Measurements from ENCODE around the gene CREB3L1. TPM values are rescaled to one million over a fixed set of nuclear protein-coding genes. Genes with fewer than 3 reads are reported as not detected.

Gene CREB3L1
- total and polyA plus RNA-seq, 8 donors = 26.3 to 129 (median 49.0) TPM

GRCh38 chr11:46364056-46364455 is 86.6 kb downstream of the CREB3L1 start:
- FAIRE-seq (no peak), ATAC-seq (no peak), DNase-seq (peak in 1 of 6 donors; percentile 20)
- H3K9me3 ChIP-seq = no peaks in the 10 kb centered on the region
- intact Hi-C loops (cut with DNase I) = no loop called here
- H3K4me3 ChIP-seq = no peak overlapping the region
- no peak for TF ChIP-seq CTCF (IDR thresholded peaks at IDR 0.05)
- peaks cover 0 to 20% (median 0%) of the 10 kb centered on the region in 3 donors for H3K4me1 ChIP-seq
- H3K36me3 ChIP-seq = peaks cover 0 to 7% (median 0%) of the 10 kb centered on the region in 3 donors
- 86 to 89% methylated on average over 9 of the region's 9 CpGs for WGBS, 2 donors
- peak overlapping the region in 2 of 4 donors; percentile 77 to 80 for H3K27ac ChIP-seq
- H3K27me3 ChIP-seq = no peaks in the 10 kb centered on the region

GRCh38 chr11:46364791-46365190 is 87.3 kb downstream of the CREB3L1 start:
- H3K27me3 ChIP-seq = no peaks in the 10 kb centered on the region
- ATAC-seq = no peak
- no peak for FAIRE-seq
- WGBS, 2 donors = 40 to 48% methylated on average over 3 of the region's 3 CpGs
- no peak overlapping the region for H3K4me3 ChIP-seq
- peaks cover 0 to 20% (median 0%) of the 10 kb centered on the region in 3 donors for H3K4me1 ChIP-seq
- H3K36me3 ChIP-seq = peaks cover 0 to 7% (median 0%) of the 10 kb centered on the region in 3 donors
- TF ChIP-seq CTCF (IDR thresholded peaks at IDR 0.05) = no peak
- no peaks in the 10 kb centered on the region for H3K9me3 ChIP-seq
- peak in 2 of 6 donors; percentile 50 to 59 for DNase-seq
- intact Hi-C loops (cut with DNase I) = no loop called here
- no peak overlapping the region for H3K27ac ChIP-seq

- TF ChIP-seq CTCF (IDR thresholded peaks at IDR 0.05) = no peak
- intact Hi-C loops (cut with DNase I) = no loop called here
- no peak for ATAC-seq
- no peak for FAIRE-seq
- Histone ChIP-seq H3K27ac (no peak overlapping the region), H3K9me3 (no peaks in the 10 kb centered on the region), H3K27me3 (no peaks in the 10 kb centered on the region), H3K36me3 (peaks cover 0 to 7% (median 6%) of the 10 kb centered on the region in 3 donors), H3K4me1 (peaks cover 0 to 16% (median 0%) of the 10 kb centered on the region in 3 donors), H3K4me3 (no peak overlapping the region)
- DNase-seq = peak in 1 of 6 donors; percentile 58
- 92 to 93% methylated on average over 21 to 22 of the region's 22 CpGs for WGBS, 2 donors
These were observed 88.8 kb downstream of the CREB3L1 start for GRCh38 chr11:46366260-46366659.

- Histone ChIP-seq H3K27ac (no peak overlapping the region), H3K4me3 (no peak overlapping the region), H3K36me3 (peaks cover 0 to 8% (median 7%) of the 10 kb centered on the region in 3 donors), H3K27me3 (no peaks in the 10 kb centered on the region), H3K4me1 (peaks cover 0 to 16% (median 0%) of the 10 kb centered on the region in 3 donors), H3K9me3 (no peaks in the 10 kb centered on the region)
- ATAC-seq (no peak), DNase-seq (peak in 2 of 6 donors; percentile 64 to 81), FAIRE-seq (no peak)
- no peak for TF ChIP-seq CTCF (IDR thresholded peaks at IDR 0.05)
- intact Hi-C loops (cut with DNase I) = no loop called here
- WGBS, 2 donors = 92 to 93% methylated on average over 30 to 31 of the region's 31 CpGs
These were observed 89.2 kb downstream of the CREB3L1 start for GRCh38 chr11:46366661-46367161.

GRCh38 chr11:46367244-46367915 is 89.9 kb downstream of the CREB3L1 start:
- no peaks in the 10 kb centered on the region for H3K9me3 ChIP-seq
- peak; percentile 81 to 91 (median 86) for TF ChIP-seq CTCF (IDR thresholded peaks at IDR 0.05)
- no peak for FAIRE-seq
- WGBS, 2 donors = 39 to 44% methylated on average over 32 of the region's 32 CpGs
- no peak overlapping the region for H3K4me3 ChIP-seq
- no peak overlapping the region for H3K27ac ChIP-seq
- H3K4me1 ChIP-seq = peaks cover 0 to 11% (median 0%) of the 10 kb centered on the region in 3 donors
- peak; percentile 51 to 89 (median 67) for DNase-seq
- no peaks in the 10 kb centered on the region for H3K27me3 ChIP-seq
- intact Hi-C loops (cut with DNase I) = no loop called here
- ATAC-seq = peak; percentile 69 to 85 (median 76)
- peaks cover 0 to 8% (median 7%) of the 10 kb centered on the region in 3 donors for H3K36me3 ChIP-seq
